Superior temporal gyrus (tissue), 1 donor: Measurements from ENCODE around the gene CDKAL1.
"Not testable (repeated sequence)": the region's sequence is repeated elsewhere in the genome, so short reads cannot be mapped to it uniquely, and the experiment has no call there.

Experiments used
- DNase-seq: peaks from one replicate; pipeline ENCODE4 v3.0.0-alpha.2; 2016; ENCODE audit errors: extremely low spot score

CDKAL1 gene

DNA sequence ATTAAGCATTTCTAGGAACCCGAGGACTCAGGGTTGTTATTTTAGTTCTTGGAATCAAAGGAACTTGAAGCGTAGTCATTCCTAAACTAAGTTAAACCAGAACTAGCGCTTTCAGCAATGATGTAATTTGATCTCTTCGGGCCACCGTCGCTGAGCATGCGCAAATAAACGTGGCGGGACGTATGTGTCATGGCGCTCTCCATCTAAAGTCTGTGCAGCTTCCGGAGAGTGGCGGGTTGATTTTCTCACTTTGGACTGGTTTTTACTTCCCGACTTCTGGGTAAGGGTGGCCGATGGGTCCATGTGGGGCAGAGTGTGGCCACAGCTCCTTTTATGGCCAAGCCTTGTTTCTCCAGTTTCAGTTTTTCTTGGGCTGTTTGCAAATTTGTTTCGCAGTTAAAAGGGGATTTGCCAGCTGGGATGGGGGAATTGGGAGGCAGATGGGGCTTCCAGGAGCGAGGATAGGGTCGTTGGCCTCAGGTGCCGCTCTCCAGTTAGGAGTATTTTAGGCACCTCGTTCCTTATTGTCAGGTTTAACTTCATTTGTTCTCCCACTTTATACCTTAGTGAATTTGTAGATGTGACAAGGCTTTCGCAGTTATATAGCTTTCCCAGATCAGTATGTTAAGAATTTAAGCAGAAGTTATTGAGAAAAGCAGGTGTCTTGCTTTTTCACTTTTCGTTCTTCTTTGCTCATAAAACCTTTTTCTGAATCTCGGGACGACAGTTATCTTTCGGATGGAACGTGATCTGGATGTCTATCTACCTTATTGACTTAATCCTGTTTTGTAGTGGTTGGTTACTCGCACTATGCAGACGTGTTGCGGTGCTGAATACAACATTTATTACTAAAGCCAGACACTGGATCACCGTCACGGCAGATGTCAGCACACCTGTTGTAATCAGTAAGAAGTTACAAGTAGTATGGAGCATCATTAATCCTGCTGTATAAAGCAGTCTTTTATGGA is at the start of gene CDKAL1:
Gene CDKAL1, plus strand, starts transcription at position 163 of the 968 bp plus-strand sequence. CDS start 11,894 bp downstream, outside the sequence.
- peak; percentile 98 for DNase-seq

DNA sequence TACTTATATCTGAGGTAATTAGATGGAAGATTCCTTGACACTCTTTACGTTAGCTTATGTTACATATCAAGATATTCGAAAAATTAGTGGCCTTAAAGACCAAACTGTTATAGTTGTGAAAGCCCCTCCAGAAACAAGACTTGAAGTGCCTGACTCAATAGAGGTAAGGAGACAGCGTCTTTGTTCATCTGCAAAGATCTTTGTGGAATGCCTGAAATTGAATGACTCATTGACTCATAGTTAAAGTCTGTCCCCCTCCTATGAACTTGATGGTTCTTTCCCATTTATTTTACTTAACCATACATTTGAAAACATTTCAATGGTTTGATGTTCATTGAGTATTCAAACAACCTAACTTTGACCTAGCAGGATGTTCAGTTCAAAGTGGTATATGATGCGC is 47.6 kb upstream of the CDKAL1 start:
- DNase-seq: no peak

GRCh38 chr6:20487669-20488375 is 46.4 kb upstream of the CDKAL1 start:
- DNase-seq: no peak

DNA sequence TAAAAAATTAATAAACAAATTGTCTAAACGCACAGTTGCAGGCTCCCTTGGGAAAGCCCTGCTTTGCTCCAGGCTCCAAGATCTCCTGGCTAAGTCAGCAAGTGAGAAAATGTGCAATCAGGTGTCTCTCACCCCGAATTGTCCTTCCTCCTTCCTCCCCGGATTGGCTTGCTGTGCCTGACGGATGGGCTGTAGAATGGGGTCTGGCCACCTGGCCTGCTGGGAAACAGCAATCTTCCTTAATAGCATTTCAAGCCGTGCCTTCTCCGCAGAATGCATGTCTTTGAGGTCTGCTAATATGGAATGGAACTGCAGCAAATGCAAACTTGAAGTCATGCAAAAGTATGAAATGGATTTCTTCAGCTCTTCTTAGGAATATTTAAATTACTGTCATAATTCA is 43.7 kb upstream of the CDKAL1 start:
- DNase-seq: no peak

GRCh38 chr6:20492099-20492498 is 42.2 kb upstream of the CDKAL1 start:
- no peak for DNase-seq

DNA sequence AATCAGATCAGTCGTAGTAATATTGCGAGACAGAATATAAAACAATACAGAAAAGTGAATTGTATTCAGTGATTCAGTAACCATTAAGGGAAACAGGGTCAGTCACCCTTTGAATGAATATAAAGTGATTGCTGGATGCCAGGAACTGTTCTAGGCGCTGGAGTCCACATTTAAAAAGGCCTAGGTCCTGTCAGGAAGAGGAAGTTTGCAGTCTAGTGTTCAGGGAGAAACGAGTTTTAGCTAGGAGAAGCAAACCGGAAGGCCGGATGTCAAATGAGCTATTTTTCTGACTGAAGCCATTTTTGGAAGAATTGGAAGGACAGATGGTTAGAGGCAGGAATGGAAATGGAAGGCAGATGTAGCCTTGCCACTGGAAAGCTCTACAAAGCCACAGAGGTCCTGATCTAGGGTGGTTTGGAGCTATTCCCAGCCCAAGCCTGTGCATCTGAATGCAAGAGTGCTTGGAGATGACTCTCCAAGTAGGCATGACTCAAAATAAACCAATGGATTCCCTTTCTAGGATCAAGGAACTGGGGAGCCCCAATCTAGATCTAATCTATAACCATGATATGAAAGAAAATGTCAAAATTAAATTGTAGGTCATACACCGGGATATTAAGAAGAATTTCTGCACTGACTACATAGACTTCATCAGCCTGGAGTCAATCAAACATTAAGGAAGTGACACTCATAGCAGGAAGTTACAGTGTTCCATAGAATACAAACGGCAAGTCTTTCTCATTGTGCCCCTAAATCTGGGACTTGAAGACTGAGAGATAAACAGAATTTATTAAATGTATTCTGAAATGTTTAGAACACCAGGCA is 36.8 kb upstream of the CDKAL1 start:
- DNase-seq: no peak

- no peak for DNase-seq
Measured at GRCh38 chr6:20498041-20498385, 36.2 kb upstream of the CDKAL1 start.

- no peak for DNase-seq
Measured at GRCh38 chr6:20509212-20509611, 25.0 kb upstream of the CDKAL1 start.

DNA sequence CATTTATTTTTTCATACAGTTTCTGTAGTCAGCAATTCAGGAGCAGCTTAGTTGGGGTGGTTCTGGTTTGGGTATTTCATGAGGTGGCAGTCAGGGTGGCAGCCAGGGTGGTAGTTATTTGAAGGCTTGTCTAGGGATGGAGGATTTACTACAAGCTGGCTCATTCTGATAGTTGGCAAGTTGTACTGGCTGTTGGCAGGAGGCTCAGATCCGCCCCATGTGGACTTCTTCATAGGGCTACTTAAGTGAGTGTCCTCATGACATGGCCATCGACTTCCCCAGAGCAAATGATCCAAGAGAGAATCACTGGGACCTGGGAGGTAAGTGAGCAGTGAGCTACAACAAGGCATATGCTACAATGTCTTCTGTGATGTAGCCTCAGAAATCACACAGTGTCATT is 22.4 kb upstream of the CDKAL1 start:
- DNase-seq: no peak

DNA sequence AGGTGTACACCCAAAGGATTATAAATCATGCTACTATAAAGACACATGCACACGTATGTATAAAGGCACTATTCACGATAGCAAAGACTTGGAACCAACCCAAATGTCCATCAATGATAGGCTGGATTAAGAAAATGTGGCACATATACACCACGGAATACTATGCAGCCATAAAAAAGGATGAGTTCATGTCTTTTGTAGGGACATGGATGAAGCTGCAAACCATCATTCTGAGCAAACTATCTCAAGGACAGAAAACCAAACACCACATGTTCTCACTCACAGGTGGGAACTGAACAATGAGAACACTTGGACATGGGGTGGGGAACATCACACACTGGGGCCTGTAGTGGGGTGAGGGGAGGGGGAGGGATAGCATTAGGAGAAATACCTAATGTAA is 9.0 kb upstream of the CDKAL1 start:
- DNase-seq: not testable (repeated sequence)

GRCh38 chr6:20529086-20529448 is 5.2 kb upstream of the CDKAL1 start:
- peak; percentile 79 for DNase-seq

DNA sequence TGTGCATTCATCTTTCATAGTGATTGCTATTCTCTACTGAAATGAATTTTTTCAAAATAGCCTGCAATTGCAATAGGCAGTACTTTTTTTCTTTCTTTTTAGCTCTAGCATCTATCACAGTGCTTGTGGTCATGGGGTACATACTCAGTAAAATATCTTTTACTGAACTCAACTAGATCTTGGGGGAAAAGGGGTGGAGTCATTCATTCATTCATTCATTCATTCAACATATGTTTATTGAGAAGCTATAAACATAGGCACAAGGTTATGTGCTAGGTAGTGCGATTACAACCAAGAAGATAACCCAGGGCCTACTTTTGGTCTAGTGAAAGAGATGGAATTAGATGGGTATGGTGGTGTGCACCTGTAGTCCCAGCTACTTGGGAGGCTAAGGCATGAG is 1.4 kb upstream of the CDKAL1 start:
- DNase-seq: no peak

DNA sequence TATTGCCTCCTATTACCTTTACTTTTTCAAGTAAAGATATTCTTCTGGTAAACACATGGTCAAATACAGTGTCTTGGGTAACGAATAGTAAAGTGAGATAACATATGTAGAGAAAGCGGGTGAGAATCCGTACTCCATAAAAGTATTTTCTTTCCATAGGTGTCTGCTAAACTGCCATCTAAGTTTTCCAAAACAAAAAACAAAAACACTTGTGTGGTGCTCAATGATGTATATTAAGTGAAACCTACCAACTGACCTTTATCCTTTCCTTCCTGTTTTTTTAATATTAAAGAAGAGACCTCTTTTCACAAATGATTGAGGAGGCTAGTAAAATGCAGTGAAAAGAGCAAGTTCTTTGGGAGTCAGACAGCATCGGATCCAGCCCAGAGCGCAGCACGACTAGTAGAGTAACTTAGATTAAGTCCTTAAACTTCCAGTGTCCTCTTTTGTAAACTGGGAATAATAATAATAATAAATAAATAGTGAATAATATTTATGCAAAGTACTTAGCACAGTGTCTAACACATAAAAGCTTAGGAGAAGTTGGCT is 437 bp upstream of the CDKAL1 start:
- DNase-seq: no peak

DNA sequence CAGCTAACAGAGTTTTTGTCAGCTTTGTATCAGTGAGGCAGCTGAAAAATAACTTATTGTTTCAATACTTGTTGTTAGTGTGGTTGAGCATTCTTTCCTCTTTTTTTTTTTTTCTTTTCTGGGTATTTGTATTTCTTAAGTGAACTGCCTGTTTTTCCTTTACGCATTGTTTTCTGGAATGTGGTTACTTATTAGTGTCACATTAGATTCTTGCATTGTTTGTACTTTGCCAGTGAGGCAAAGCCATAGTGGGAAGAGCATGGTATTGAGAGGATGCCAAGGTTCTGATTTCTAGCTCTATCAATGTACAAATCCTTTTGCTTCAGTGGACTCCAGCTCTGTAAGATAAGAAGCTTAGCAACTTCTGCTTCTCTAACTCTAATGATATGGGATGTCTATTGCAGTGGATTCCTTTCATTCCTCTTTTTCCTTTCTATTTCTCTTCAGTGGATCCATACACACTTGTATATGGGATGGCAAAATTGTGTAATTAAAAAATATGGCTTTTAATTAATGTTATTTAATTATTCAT is 3.9 kb downstream of the CDKAL1 start:
- no peak for DNase-seq

DNA sequence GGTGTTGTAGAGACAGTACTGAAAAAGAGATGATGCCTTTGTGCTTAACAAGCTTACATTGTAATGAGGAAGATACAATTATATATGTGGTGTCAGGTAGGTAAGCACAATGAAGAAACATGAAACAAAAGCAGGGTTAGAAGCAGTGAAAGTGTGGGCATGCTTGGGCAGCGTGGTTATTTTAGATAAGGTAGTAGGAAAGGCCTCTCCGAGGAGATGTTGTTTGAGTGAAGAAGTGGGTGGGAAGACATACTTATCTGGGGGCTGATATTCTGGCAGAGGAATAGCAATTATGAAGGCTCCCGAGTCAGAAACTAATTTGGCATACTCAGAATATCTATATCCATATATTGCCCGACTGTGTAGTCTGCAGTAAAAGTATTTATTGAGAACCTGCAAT is 4.7 kb downstream of the CDKAL1 start:
- DNase-seq: no peak

GRCh38 chr6:20539387-20539786 is 5.1 kb downstream of the CDKAL1 start:
- DNase-seq: no peak

- DNase-seq: no peak
Measured at GRCh38 chr6:20540683-20541082, 6.4 kb downstream of the CDKAL1 start.

DNA sequence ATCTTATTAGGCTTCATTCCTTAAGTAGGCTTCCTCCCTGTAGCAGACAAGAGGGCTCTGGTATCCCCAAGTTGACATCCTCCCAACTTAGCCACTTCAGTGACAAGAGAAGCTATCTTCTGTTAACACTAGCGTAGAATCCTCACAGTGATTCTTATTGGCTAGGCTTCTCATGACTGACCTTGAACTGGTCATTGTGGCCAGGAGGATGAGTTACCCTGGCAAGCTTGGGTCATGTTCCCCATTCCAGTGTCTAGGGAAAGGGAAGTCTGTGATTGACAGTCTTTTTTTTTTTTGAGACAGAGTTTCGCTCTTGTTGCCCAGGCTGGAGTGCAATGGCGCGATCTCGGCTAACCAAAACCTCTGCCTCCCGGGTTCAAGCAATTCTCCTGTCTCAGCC is 7.1 kb downstream of the CDKAL1 start:
- DNase-seq: no peak

DNA sequence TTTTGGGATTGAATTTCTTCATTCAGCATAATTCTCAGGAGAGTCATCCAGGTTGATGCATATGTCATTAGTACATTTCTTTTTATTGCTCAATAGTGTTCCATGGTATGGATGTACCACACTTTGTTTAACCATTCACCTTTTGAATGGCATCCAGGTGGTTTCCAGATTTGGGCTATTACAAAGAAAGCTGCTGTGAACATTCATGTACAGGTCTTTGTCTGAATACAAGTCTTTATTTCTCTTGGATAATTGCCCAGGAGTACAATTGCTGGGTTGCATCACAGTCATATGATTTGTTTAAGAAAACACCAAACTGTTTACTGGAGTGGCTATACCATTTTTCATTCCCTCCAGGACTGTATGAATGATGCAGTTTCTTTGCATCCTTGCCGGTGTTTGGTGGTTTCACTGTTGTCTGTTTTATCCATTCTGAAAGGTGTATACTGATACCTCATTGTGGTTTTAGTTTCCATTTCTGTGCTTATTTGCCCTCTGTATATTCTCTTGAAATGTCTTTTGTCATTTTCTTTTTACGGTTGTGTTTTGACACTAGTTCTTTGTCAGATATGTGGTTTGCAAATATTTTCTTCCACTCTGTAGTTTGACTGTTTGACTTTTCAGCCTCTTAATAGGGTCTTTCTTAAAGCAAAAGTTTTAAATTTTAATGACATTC is 8.8 kb downstream of the CDKAL1 start:
- DNase-seq: no peak

GRCh38 chr6:20548264-20548663 is 14.0 kb downstream of the CDKAL1 start:
- no peak for DNase-seq

GRCh38 chr6:20549398-20549797 is 15.1 kb downstream of the CDKAL1 start:
- DNase-seq: not testable (repeated sequence)
